H1 (cell line): Measurements from ENCODE around the gene MUC4. TPM values are rescaled to one million over a fixed set of nuclear protein-coding genes. Genes with fewer than 3 reads are reported as not detected.
"Not testable (repeated sequence)": the region's sequence is repeated elsewhere in the genome, so short reads cannot be mapped to it uniquely, and the experiment has no call there.

Experiments used
- CTCF ChIA-PET: fragments of 300-600 bp; sonication (Branson Sonifier 250); formaldehyde crosslinking; loops from one replicate; lab custom pipeline; 2021; ENCODE audit not compliant: partially characterized antibody; lab: Charles Lee
- POLR2A ChIA-PET: fragments of 300-600 bp; sonication (Branson Sonifier 250); formaldehyde crosslinking; loops from one replicate; lab custom pipeline; 2021; ENCODE audit warnings: inconsistent platforms; ENCODE audit not compliant: partially characterized antibody; lab: Charles Lee
- DNase-seq, 2 experiments: peaks; one replicate each; pipeline versions ENCODE4 v3.0.0 to v3.0.0-alpha.2; 2010 to 2022; ENCODE audit warnings: low spot score in 2 of 2, low read depth in 1 of 2, mixed read lengths in 1 of 2
- FAIRE-seq: peaks from 2 replicates; lab custom pipeline; 2011; peaks lifted over from hg19 to GRCh38; lab: Jason Lieb, UNC
- H2AFZ ChIP-seq: 2 replicates; pipeline ENCODE4 v1.8.1; 2012; ENCODE audit warnings: low read length, inconsistent platforms
- H2AK5ac ChIP-seq: 2 replicates; pipeline ENCODE4 v1.6.1; 2013; ENCODE audit warnings: low read depth, low read length
- H2BK120ac ChIP-seq: replicated peaks from 2 replicates; pipeline ENCODE3; 2013; ENCODE audit warnings: low read depth, low read length, inconsistent platforms
- H2BK12ac ChIP-seq: 2 replicates; pipeline ENCODE4 v1.6.1; 2013; ENCODE audit warnings: low read depth, low read length
- H2BK15ac ChIP-seq: 2 replicates; pipeline ENCODE4 v1.6.1; 2013; ENCODE audit warnings: low read length
- H2BK20ac ChIP-seq: 2 replicates; pipeline ENCODE4 v1.6.1; 2013; ENCODE audit warnings: low read length
- H2BK5ac ChIP-seq: 2 replicates; pipeline ENCODE4 v1.6.1; 2013; ENCODE audit warnings: low read depth, low read length
- H3K14ac ChIP-seq: 2 replicates; pipeline ENCODE4 v1.6.1; 2013; ENCODE audit warnings: inconsistent platforms; ENCODE audit not compliant: insufficient read length
- H3K18ac ChIP-seq: 2 replicates; pipeline ENCODE4 v1.6.1; 2013; ENCODE audit warnings: low read length; ENCODE audit errors: extremely low read depth
- H3K23ac ChIP-seq: 2 replicates; pipeline ENCODE4 v1.6.1; 2013; ENCODE audit warnings: inconsistent platforms; ENCODE audit not compliant: insufficient read length
- H3K23me2 ChIP-seq: 2 replicates; pipeline ENCODE4 v1.6.1; 2013; ENCODE audit warnings: low read depth, low read length
- H3K27ac ChIP-seq: 2 replicates; pipeline ENCODE4 v1.6.1; 2011; ENCODE audit warnings: low read depth, low read length, inconsistent platforms
- H3K27me3 ChIP-seq, 4 experiments: replicated peaks in 1 of 4; 1 replicate in 1 of 4; 2 replicates in 3 of 4; pipeline versions ENCODE4 v1.6.1 to v1.8.1; 2011 to 2013; ENCODE audit warnings: low read length in 3 of 4, mild to moderate bottlenecking in 3 of 4, inconsistent platforms in 2 of 4, mixed read lengths in 2 of 4, moderate library complexity in 1 of 4; ENCODE audit not compliant: control insufficient read depth in 3 of 4, insufficient read depth in 3 of 4; ENCODE audit errors: extremely low read depth in 1 of 4
- H3K36me3 ChIP-seq, 4 experiments: 2 replicates each; pipeline versions ENCODE4 v1.6.1 to v1.8.1; 2011 to 2013; ENCODE audit warnings: mild to moderate bottlenecking in 4 of 4, low read length in 3 of 4, moderate library complexity in 2 of 4, control low read depth in 1 of 4, inconsistent platforms in 1 of 4; ENCODE audit not compliant: insufficient read depth in 4 of 4, control insufficient read depth in 2 of 4
- H3K4ac ChIP-seq: replicated peaks from 2 replicates; pipeline ENCODE3; 2013; ENCODE audit warnings: low read length, low read depth, mixed read lengths, inconsistent platforms; ENCODE audit not compliant: insufficient read length
- H3K4me1 ChIP-seq, 4 experiments: replicated peaks in 1 of 4; 1 replicate in 1 of 4; 2 replicates in 3 of 4; pipeline versions ENCODE4 v1.6.1 to v1.8.1; 2011 to 2013; ENCODE audit warnings: low read length in 3 of 4, inconsistent platforms in 2 of 4, mixed read lengths in 1 of 4; ENCODE audit not compliant: insufficient read depth in 4 of 4, control insufficient read depth in 3 of 4
- H3K4me2 ChIP-seq, 2 experiments: 2 replicates each; pipeline versions ENCODE4 v1.6.1 to v1.8.1; 2011 to 2013; ENCODE audit warnings: low read depth in 2 of 2, low read length in 2 of 2, control low read depth in 1 of 2, inconsistent platforms in 1 of 2, mild to moderate bottlenecking in 1 of 2; ENCODE audit not compliant: insufficient read depth in 1 of 2
- H3K4me3 ChIP-seq, 4 experiments: fragments of 200-600, 300-600 bp in 1 of 4; sonication (generic), shearing (Covaris generic), sonication (Bioruptor Twin) in 1 of 4; 2 replicates each; pipeline versions ENCODE4 v1.5.1 to v1.8.1; 2011 to 2016; ENCODE audit warnings: low read length in 4 of 4, low read depth in 3 of 4, control low read depth in 2 of 4, inconsistent platforms in 2 of 4, mild to moderate bottlenecking in 2 of 4, mixed read lengths in 1 of 4, moderate library complexity in 1 of 4; ENCODE audit not compliant: insufficient read depth in 2 of 4; ENCODE audit errors: extremely low read depth in 1 of 4
- H3K56ac ChIP-seq: replicated peaks from 2 replicates; pipeline ENCODE3; 2013; ENCODE audit warnings: low read depth, mild to moderate bottlenecking, mixed read lengths, low read length, inconsistent platforms; ENCODE audit not compliant: insufficient read length
- H3K79me1 ChIP-seq: 2 replicates; pipeline ENCODE4 v1.6.1; 2013; ENCODE audit warnings: low read depth, low read length, control low read depth
- H3K79me2 ChIP-seq, 2 experiments: 2 replicates each; pipeline versions ENCODE4 v1.6.1 to v1.8.1; 2012 to 2013; ENCODE audit warnings: low read length in 2 of 2, mild to moderate bottlenecking in 2 of 2, inconsistent platforms in 1 of 2; ENCODE audit not compliant: insufficient read depth in 2 of 2, control insufficient read depth in 1 of 2
- H3K9ac ChIP-seq, 4 experiments: replicated peaks in 1 of 4; 1 replicate in 1 of 4; 2 replicates in 3 of 4; pipeline versions ENCODE4 v1.6.1 to v1.8.1; 2011 to 2013; ENCODE audit warnings: low read depth in 3 of 4, low read length in 3 of 4, control low read depth in 2 of 4, mild to moderate bottlenecking in 2 of 4, moderate library complexity in 2 of 4, inconsistent platforms in 1 of 4; ENCODE audit errors: extremely low read depth in 1 of 4
- H3K9me3 ChIP-seq, 2 experiments: 2 replicates each; pipeline versions ENCODE4 v1.6.1 to v1.8.1; 2012 to 2013; ENCODE audit warnings: mild to moderate bottlenecking in 2 of 2, moderate library complexity in 2 of 2, control low read depth in 1 of 2, inconsistent platforms in 1 of 2, low read depth in 1 of 2, low read length in 1 of 2, mixed read lengths in 1 of 2; ENCODE audit not compliant: insufficient read depth in 2 of 2
- H4K20me1 ChIP-seq, 2 experiments: replicated peaks in 1 of 2; 2 replicates each; pipeline versions ENCODE3 to v1.8.1; 2011 to 2013; ENCODE audit warnings: inconsistent platforms in 2 of 2, low read length in 2 of 2, mild to moderate bottlenecking in 1 of 2; ENCODE audit not compliant: insufficient read depth in 2 of 2, control insufficient read depth in 1 of 2
- H4K5ac ChIP-seq: 2 replicates; pipeline ENCODE4 v1.6.1; 2013; ENCODE audit warnings: low read length, low read depth, mixed read lengths, inconsistent platforms; ENCODE audit not compliant: insufficient read length
- H4K8ac ChIP-seq: 2 replicates; pipeline ENCODE4 v1.8.0; 2013; ENCODE audit warnings: mild to moderate bottlenecking, moderate library complexity, low read length, inconsistent platforms; ENCODE audit not compliant: insufficient read depth; ENCODE audit errors: extremely low read depth
- H4K91ac ChIP-seq: replicated peaks from 2 replicates; pipeline ENCODE3; 2013; ENCODE audit warnings: low read length, mixed read lengths, inconsistent platforms; ENCODE audit not compliant: insufficient read length
- WGBS, 2 experiments: shearing (Covaris generic) in 1 of 2; methylation state at CpG; one replicate each; pipeline versions ENCODE4 v1.1.6 to v1.1.7; 2013 to 2015; ENCODE audit warnings: low lambda C conversion rate in 2 of 2, mixed read lengths in 2 of 2, inconsistent platforms in 1 of 2, low coverage in 1 of 2, missing lambda C conversion rate in 1 of 2; ENCODE audit not compliant: insufficient replicate concordance in 2 of 2, insufficient coverage in 1 of 2, insufficient read length in 1 of 2; ENCODE audit errors: extremely low coverage in 1 of 2, missing lambda C conversion rate in 1 of 2; 5-methylcytosine and 5-hydroxymethylcytosine counted together
- polyA plus RNA-seq, 7 experiments: library from polyadenylated mRNA; depleted of rRNA in 3 of 7; stranded (reverse) in 5 of 7; unstranded in 2 of 7; fragments of >200 nt in 5 of 7; fragments of 200-250 nt in 2 of 7; gene quantifications; 1 replicate in 5 of 7; 2 replicates in 1 of 7; 4 replicates in 1 of 7; pipeline versions ENCODE4 v1.2.1 to v1.2.3, GENCODE V29; 2011 to 2013; ENCODE audit warnings: missing spikeins in 2 of 7, mixed read lengths in 2 of 7
- total RNA-seq: library from RNA; stranded (reverse); fragmentation: NEBNext Ultra II Directional; extraction: Animal tissue kit (Norgen Biotek cat#: 25700); gene quantifications from 2 replicates; pipeline ENCODE4 v1.2.1, GENCODE V29; 2021

The MUC4 gene
- total and polyA plus RNA-seq, 2 of the 8 experiments (the other 6 are each of a cell fraction or from before 2014, with no cell fraction given): 0.89 to 2.0 TPM

DNA sequence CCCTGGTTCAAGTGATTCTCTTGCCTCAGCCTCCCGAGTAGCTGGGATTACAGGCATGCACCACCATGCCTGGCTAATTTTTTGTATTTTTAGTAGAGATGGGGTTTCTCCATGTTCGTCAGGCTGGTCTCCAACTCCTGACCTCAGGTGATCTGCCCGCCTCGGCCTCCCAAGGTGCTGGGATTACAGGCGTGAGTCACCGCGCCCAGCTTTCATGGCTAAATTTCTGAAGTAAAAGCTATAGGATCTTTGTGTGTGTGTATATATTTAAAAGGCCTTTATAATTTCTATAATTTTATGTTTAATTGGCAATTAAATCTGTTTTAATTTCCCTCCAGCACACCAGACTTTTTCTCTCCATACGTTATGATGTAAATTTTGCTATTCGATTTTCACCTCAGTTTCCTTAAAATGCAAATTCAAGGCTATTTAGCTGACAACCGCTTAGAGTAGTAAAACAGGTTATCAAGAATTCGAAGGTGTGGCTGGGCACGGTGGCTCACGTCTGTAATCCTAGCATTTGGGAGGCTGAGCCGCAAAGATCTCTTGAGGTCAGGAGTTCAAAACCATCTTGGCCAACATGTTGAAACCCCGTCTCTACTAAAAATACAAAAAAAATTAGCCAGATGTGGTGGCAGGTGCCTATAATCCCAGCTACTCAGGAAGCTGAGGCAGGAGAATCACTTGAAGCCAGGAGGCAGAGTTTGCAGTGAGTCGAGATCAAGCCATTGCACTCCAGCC lies 92.0 kb downstream of the MUC4 start:
- not testable (repeated sequence) for H3K79me2 ChIP-seq

More for the DNA sequence above, 92.0 kb downstream of the MUC4 start:
- not testable (repeated sequence) for H2BK20ac ChIP-seq, H3K27ac ChIP-seq, H2BK5ac ChIP-seq, H2BK15ac ChIP-seq, H3K9ac ChIP-seq, H3K36me3 ChIP-seq, H2AFZ ChIP-seq, H4K20me1 ChIP-seq, FAIRE-seq, DNase-seq, H4K91ac ChIP-seq, H3K4me1 ChIP-seq, H3K27me3 ChIP-seq, H3K14ac ChIP-seq, H2AK5ac ChIP-seq, H4K8ac ChIP-seq, H3K18ac ChIP-seq, H2BK12ac ChIP-seq, H3K56ac ChIP-seq, H3K4ac ChIP-seq, H3K9me3 ChIP-seq, H3K23me2 ChIP-seq, H3K4me3 ChIP-seq, H2BK120ac ChIP-seq, H3K4me2 ChIP-seq, H3K79me1 ChIP-seq, H4K5ac ChIP-seq, H3K23ac ChIP-seq
- ChIA-PET CTCF (interaction anchor here (0.7 to 2.5 kb wide), 6 partner anchors 11 to 143 kb away, joined by 3 to 10 read pairs (median 5); no protein-coding TSS in a partner anchor), POLR2A (interaction anchor here (1.2 to 1.5 kb wide), 3 partner anchors 15 to 86 kb away, joined by 4 to 5 read pairs (median 4); no protein-coding TSS in a partner anchor)
- 85% methylated on average over 16 of the region's 16 CpGs; no CpG with 5 or more reads in 1 of the 2 experiments for WGBS, 2 experiments
